CD4-positive, alpha-beta T cell treated with Interferon alpha-2 for 1 hour (primary cell): ENCODE measurements around the gene DCX.
"Not testable (repeated sequence)": the region's sequence is repeated elsewhere in the genome, so short reads cannot be mapped to it uniquely, and the experiment has no call there.

Experiments used
- DNase-seq, 2 donors: peaks; one replicate each; pipeline ENCODE4 v3.0.0-alpha.2; 2020 to 2022

The DCX gene

DNA sequence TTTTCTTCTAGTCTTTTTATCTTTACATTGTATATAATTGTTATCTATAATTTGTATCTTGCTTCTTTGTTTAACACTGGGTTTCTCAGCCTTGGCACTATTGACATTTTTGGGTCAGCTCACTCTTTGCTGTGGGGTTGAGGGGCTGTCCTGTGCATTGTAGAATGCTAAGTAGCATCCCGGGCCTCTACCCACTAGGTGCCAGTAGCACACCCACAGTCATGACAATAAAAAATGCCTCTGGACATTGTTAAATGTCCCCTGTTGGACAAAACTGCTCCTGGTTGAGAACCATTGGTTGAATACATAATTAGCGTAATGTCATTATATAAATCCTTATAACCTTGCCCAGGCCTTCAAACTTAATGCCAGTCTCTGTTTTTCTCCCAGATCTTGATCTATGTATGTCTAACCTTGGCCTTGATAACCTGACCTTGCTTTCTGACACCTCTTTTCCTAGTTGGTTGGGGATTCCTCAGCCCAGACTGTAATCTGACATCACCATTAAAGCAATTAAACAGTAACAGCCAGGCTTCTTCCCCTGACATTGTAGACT is 46.1 kb downstream of the DCX start:
- DNase-seq, result no peak

DNA sequence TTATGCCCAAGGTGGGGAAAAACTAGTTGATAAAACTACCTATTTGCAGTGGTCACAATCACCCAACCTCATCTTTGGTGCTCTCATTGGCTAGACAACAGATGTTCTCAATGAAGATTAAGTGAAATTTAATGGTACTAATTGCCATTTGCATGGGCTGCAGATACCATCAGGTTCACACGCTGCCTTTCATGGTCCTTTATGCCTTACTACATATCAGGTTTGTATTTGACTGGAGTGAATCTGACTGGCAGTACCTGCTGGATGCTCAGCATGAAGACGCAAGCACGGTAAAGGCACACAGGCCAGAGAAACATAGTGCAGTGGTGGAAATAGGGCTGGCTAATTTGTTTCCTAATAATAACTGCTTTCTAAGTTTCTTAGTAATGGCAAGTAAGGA is 48.3 kb downstream of the DCX start:
- DNase-seq, result no peak

DNA sequence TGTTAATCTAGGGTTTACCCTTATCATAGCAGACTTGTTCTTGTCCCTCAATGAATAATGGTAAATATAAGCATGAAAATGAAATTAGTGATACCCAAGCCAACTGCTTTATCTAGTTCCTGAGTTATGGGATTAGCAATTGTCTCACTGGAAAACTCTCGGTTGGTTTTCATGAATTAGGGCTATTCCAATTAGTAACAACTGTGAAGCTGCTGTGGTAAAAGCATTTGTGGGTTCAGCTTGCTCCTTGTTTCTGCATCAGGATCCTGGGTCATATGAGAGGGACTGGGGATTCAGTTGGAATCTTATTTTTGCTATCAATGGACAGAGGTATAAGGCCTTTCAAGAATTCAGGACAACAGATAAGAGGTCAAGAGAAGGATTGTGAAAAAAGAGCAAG is 50.2 kb downstream of the DCX start:
- no peak for DNase-seq

DNA sequence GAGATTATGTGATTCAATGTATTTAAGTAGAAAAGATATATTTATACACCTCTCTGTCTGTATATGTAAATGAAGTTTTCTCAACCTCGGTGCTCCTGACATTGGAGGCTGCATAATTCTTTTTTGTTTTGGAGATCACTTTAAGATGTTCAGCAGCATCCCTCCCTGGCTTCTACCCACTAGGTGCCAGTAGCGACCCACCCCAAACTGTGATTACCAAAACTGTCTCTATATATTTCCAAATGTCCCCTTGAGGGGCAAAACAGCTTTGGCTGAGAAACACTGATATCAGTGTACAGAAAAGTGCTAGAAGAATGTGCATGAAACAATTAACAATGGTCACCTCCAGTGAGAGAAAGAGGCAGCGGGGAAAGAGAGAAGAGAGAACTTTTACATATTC is 51.2 kb downstream of the DCX start:
- DNase-seq, result no peak

DNA sequence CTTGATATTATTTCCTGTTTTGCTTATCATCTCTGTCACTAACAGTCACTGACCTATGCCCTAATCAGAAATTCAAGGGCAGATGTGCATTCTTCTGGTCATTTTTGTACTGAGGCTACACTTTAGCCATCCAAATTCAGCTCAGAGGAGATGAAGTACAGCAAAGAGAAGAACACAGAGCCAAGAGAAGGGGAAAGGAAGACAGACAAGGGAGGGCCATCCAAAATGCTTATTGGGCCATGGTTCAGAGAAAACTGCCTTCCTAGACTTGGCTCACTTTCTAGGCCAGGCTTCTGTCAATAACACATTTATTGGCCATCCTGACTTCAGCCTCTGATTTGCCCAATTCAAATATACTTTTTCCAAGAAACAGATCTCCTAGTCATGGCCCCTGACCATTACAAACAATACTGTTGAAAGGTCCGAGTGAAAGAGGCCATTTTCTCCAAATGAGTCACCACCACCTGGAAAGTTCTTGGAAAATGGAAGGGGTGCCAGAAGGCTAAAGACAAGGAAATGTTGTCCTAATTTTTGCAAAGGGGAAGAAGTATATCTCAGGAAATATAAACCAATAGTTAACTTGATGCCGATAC is 56.4 kb downstream of the DCX start:
- no peak for DNase-seq

DNA sequence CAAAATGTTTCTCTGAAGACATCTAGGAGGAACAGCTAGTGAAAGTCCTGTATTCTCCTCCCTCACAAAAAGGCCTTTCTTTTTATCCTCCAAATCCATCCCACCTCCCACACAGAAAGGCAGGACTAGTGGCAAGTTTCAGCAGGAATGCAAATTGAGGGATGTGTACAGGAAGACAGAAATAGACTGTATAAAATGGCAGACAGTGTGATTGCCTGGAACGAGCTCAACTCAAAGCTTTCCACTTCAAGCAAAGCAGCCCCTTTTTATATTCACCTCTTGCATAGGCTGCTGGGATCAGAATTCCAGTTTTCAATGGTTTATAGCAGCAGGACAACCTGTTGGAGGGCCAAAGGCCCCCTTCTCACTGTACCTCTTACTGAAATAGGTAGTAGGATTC is 57.5 kb downstream of the DCX start:
- no peak for DNase-seq

DNA sequence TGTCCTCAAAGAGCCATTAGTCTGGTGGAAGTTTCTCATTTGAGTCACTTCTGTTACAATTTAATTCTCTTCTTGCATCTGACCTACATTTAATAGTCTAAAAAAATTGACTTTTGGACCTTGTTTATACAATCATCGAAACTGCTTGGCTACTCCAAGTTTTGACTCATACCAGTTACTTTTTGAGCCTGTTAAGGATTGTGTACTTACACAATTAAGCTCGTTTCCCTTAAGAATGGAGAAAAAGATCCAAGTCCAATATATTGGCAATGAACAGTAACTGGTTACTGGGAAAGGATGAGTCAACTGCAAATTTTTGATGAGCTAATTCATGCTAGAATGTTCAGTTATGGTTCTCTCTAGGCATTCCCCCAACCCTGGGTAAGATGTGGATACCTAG is 58.2 kb downstream of the DCX start:
- DNase-seq, result no peak

DNA sequence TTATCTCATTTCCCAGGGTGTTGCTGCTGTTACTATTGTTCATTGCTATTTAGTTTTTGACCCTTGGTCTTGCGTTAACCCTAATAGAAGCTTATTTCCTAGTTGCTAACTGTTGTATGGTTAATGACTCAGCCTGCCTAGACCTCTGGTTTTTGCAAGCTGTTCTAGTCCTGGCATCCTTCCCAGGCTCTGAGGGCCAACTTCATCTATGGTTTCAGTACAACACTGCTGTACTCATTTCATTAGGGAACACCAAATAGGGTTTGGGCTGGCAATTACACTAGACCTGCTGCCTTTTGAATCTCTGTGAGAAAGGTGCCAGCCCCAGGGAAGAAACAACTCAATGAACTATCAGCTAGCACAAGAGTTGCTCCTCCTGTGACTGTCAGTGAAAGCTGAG is 59.6 kb downstream of the DCX start:
- DNase-seq, result no peak

DNA sequence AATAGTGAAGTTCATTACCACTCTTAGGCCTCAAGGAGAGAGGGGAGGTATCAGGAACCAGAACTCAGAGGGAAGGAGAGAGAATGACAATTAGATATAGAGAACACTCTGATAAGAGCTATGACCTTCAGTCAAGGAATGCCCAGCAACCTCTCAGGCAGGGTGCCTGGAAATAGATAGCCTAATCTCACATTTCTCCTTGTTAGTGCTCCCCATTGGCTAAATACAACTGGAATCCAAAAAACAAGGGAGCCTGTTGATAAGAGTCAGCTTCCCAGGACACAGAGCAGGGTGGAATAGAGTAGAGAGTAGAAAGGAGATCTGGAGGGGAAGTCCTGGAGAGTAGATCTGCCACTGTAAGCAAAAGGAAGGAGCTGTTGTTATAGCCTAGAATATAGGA is 62.1 kb downstream of the DCX start:
- no peak for DNase-seq

DNA sequence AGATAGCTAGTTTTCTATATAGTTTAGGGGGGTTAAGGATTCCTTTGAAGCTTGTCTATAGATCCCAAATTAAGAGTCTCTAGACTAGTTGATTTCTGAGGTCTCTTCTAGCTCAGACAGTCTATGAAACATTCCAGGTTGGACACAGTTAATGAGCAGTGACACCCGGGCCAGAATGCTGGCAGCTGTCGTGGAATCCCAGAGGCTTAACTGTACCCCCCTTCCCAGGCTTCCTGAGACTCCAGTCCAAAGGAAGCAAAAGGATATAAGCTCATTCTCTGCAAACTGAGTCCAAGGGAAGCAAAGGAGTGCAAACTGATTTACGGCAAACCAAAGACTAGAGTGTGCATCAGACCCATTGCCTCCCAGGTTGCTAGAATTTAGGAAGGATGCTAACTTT is 62.9 kb downstream of the DCX start:
- DNase-seq, result no peak

DNA sequence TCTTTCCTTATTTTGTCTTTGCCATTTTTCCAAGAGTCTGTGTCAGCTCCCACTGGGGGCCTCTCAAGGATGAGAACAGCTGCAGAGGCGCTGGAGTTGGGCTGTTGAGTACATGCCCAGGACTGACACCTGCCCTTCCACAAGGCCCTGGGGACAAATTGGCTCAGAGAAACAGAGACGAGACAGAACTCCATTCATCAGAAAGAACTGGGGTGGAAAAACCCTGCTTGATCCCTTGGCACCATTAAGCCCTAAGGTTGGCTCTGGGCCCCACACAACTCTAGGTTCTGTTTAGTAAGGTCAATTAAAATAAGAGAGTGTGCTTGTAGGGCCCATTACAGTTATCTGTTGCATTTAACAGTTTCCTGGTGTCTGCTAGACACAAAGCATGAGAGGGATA is 63.6 kb downstream of the DCX start:
- DNase-seq, result no peak

DNA sequence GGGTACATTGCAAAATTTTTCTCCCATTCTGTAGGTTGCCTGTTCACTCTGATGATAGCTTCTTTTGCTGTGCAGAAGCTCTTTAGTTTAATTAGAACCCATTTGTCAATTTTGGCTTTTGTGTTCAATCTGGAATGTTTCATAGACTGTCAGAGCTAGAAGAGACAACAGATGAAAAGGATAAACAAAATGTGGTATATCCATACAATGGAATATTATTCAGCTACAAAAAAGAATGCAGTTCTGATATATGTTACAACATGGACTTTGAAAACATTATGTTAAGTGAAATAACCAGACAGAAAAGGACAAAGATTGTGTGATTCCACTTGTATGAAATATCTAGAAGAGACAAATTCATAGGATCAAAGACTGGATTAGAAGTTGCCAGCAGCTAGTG is 65.8 kb downstream of the DCX start:
- not testable (repeated sequence) for DNase-seq

DNA sequence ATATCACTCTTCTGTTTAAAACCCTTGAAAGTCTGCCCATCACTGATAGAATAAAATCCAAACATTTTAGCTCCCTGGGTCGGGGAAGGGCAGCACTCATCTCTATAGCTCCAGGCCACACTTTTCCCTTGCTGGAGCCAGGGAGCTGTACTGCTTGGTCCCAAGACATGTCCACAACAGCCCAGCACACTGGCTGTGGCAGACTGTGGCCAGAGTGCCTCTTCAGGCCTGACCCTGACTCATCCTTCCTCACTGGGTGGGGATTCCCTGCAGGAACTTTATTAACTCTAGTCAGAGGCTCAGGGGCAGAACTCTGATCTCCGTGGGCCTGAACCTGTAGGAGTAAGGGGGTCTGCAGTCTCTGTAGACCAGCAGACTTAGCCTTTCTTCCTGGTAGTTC is 71.9 kb downstream of the DCX start:
- DNase-seq, result no peak

DNA sequence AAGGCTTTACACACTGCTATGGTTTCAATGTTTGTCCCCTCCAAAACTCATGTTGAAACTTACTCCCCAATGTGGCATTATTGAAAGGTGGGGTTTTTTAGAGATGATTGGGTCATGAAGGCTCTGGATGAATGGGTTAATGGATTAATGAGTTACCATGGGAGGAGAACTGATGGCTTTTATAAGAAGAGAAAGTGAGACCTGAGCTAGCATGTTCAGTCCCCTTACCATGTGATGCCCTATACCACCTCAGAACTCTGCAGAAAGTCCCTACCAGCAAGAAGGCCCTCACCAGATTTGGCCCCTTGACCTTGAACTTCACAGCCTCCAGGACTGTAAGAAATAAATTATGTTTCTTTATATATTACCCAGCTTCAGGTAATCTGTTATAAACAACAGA is 72.8 kb downstream of the DCX start:
- no peak for DNase-seq

DNA sequence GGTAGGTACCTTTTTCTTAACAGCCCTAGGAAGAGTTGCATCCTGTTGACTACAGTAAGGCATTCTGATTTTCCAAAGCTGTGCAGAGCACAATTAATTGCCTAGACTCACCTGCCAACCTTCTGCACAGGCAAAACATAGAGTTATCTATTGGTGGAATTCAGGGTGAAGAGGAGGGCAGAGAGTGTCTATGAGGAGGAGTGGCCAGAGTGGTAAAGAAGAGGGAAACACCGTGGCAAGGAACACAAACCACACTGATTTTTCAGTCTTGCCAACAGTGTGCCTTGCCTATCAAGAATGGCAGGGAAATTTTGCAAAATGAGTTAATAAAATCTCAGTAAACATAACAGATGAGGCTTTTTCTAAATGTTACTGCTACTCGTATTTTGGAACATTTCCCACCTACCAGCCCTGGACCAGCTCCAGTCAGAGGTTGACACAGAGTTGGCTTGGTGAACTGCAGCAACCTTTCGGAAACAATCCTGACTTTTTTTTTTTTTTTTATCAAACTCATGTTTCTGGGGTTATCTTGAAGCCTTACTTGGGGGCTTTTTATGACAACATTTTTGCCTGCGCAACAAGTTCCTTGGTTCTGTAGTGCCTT is 73.8 kb downstream of the DCX start:
- DNase-seq, result no peak

DNA sequence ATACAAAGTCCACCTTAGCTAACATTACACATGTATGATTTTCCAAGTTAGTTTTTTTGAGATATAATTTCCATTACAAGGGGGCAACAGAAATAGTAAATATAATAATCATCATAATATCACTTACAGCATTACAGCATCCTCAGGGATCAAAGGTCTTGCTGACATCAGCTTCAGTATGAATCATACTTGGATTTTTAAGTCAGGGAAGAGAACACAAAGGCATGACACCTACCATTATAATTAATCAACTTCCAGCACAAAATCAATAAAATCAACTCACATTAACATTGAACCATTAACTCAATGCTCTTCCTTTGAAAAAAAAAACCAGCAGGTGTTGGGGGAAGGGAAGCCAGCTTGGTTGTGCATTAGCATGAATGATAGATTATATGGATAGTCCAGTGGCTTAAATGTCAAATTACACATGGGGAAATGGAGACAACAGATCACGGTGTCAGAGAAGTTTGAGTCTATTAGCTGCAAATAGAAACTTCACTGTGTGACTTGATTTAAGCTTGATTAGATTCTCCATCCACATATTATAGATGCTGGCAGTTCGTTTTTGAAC is 74.8 kb downstream of the DCX start:
- DNase-seq, result no peak

DNA sequence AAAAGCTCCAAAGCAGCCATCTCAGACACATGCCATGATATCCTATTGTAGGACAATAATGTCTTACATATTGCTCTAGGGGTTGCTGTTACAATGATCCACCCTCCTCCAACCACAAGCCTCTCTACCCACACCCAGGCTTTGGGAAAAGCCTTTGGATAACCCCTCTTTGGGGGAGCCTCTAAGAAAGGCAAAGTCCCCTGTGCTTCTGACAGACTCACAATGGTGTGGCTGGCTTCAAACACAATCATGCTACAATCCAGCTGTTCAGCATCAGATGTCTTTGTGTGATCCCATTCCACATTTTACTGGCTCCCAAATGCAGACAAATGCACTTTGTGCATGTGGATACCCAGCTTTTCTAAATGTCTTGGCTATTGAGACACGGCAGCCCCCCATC is 75.9 kb downstream of the DCX start:
- DNase-seq, result no peak

DNA sequence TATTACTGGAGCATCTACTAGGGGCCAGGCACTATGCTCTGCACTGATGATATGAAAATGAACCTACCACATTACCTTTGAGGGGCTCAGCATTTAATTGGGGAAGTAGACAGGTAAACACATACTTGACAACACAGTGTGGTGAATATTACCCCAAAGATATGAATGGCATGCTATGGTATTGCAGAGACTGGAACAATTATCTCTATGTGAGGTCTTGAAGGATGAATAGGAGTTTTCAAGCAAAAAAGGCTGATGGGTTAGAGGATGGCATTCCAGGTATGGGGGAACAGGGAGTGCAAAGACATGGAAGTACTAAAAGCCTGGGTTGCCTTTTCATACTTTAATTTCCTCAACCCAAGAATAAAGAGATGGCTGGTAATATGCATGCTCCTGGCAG is 82.6 kb downstream of the DCX start:
- no peak for DNase-seq

DNA sequence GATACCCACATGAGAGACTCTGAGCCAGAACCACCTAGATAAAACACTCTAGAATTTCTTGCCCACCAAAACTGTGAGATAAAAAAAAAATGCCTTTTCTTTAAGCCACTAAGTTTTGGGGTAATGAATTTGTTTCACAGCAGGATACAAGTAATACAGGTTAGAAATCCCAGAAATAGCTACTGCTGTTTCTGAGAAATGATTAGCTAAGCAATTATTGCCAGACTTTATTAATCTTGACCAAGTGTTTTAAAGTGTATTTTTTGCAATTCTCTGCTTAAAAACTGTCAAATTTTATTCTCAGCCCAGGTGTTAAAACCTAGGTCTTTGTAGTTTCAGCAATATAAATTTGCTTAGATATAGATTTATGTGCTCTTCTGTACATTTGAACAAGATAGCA is 83.1 kb downstream of the DCX start:
- no peak for DNase-seq

DNA sequence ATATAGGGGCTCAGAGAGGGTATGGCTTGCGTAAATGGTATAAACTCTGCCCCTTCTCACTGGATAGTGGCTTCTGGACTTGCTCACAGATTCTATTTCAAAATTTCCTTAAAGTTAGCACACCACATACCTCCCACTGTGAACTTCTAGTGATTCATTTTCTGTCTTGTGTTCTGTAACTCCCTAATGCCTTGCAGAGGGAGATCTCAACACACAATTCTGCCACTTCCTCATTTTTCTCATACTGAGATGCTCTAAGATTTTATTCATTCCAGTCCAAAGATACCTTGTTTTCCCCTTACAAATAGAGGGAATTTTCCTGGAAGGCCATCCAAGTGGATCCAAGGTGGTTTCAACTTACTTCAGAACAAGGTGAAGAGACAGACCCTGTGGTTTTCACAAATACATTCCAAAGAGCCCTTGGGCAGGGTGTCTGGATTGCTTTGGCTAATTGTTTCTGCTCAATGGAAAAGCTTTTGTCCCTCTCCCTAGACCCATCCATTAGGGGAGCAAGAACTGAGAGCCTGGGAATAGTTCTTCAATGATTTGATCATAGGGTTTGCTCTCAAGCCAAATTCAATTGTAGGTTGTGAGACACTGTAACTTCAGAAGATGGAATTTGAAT is 89.6 kb downstream of the DCX start:
- DNase-seq, result no peak

DNA sequence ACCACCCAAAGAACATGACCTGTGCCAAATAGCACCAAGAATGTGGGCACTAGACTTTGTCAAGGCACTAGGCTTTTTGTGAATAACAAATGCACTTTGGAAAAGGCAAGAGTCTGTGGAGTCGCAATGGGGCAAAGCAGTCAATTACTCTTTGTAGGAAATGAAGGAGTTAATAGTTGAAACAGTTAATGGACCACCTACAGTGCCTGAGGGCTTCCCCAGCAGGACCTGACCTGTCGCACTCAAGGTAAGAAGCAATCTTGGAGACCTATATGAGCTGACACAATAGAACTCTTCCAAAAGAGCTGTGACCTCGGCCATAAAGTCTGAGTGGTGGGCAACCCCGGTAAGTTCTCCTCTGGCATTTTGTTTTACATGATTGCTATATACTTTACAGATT is 92.5 kb downstream of the DCX start:
- no peak for DNase-seq

DNA sequence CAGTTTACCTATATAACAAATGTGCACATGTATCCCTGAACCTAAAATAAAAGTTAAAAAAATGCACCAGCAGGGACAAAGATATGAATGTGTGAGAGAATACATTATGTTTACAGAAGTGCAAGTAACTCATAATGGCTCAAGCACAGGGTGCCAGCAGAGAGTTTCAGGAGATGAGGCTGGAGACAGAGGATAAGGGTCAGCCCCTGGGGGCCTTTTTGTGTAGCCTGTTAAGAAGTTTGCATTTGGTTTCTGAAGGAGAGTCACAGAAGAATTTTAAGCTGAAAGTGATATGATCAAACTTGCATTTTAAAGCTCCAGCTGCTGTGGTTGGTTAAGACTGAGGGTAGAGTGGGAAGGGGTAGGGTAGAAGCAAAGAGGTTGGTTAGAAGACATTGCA is 93.1 kb downstream of the DCX start:
- DNase-seq, result no peak

DNA sequence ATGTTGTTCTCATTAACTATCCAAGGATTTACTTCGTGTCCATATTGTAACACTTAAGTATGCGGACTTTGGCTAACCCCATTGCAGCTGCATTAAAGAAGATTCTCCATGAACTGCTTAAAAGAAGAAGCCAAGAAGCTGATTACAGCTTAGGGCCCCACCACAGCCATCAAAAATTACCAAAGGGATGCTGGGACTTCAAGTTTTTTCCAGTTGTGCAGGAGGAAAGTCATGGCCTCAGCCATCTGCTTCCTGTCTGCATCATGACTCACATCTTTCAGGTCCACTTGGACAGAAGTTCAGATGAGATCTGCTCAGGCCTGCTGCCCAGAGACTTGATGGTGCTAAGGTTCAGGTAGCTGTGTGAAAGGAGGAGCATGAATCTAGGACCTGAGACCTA is 102.9 kb downstream of the DCX start:
- DNase-seq, result no peak

DNA sequence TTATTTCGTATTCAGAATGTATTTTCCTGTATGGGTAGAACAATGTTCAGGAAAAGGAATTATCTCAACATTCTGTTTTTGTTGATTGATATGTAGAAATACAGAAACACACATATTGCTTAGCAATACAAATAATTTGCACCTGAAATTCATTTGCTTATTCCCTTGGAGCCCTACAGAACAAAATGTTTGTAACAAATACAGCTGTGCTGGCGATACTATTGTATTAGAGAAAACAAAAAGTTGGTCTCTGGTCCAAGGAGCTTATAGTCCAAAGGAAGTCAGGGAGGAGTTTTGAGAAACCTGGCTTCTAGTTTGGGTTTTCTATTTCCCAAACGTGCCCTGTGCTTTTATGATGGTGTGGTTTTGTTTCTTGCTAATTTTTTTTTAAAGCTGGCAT is 104.0 kb downstream of the DCX start:
- no peak for DNase-seq
